Activated gamma-delta T cell (primary cell): ENCODE data around the gene FCHSD2.
A peak's percentile ranks its signal among the peaks of the same experiment; 100 is the strongest.
"Not testable (repeated sequence)": the region's sequence is repeated elsewhere in the genome, so short reads cannot be mapped to it uniquely, and the experiment has no call there.

Source experiments
- DNase-seq: peaks from one replicate; lab custom pipeline; 2025; lab: John Stamatoyannopoulos, UW

Gene FCHSD2

GRCh38 chr11:73151416-73151815 is 9.3 kb upstream of the FCHSD2 start:
- DNase-seq: no peak

- no peak for DNase-seq
These were observed 7.0 kb upstream of the FCHSD2 start for GRCh38 chr11:73149105-73149504.

DNA sequence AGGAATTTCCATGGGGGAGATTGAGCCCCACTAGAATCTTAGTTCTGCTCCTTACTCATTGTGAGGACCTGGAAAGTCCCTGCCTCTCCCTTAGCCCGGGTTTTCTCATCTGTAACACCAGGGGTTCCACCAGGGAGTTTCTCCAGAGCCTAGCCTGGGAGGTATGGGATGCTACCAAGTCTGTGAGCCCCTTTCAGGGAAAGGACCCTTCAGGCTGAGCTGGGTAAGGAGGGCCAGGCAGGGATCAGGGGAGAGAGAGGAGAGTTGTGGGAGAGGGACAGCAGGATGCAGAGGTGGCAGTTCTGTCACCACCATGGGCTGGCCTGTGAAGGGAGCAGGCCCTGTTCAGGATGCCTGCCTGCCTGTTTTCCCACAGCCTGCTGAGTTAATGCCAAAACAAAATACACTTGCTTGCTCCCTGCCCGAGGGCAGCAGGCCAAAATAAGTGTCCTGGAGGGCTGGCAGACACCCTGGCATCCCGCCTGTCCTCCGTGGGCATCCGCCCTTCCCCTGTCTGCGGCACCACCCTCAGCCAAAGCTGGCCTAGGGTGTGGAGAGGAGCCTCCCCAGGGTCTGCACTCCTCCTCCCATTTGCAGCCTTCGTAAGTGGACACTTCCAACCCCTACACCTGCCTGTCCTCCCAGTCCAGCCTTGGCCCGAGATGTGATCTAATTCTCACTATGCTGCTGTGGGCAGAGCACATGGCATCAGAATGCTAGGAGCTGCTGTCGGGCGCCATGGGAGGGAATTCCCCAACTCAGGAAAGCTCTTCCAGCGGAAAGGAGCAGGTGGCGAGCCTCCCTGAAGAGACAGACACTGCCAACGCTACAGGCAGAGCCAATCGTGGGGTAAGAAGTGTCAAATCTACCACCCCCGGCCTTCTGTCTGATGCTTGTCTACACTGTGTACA is 5.9 kb upstream of the FCHSD2 start:
- DNase-seq: no peak

GRCh38 chr11:73145986-73146575 is 4.0 kb upstream of the FCHSD2 start:
- DNase-seq: no peak

GRCh38 chr11:73143126-73143838 is 1.2 kb upstream of the FCHSD2 start:
- no peak for DNase-seq

DNA sequence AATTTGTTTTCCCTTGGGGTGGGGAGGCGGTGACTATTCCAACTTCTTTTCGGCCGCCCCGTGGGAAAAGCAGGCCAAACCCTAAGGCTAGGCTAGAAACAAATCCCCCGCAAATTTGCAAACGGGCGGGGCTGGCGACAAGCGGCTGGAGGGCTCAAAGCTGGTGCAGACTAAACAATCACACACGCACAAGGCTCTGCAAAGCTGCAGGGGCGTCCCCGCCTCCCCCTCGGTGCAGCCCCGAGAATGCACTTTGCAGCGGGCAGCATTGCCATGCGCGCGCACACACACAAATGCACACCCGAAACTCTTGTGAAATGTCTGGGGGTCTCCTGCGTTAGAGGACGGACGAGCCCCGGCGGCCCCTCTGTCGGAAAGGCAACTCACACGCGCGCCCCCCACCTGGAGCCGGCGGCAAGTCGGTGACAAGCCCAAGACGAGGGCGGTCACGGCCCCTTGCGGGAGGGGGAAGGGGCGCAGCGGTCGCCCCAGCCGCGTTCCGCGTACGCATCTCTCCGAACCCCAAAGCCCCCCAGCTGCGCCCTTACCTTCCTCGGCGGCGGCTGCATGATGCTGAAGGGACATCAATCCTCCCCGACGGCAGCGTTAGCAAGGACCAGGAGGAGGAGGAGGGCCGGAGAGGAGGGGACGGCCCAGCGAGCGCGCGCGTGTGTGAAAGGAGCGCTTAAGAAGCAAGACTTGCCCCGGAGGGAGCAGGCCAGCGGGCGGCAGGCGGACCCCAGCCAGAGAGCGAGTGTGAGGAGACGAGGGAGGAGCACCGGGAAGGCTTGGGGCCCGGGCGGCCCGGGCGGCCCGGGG is 600 bp downstream of the FCHSD2 start:
- DNase-seq: peak; percentile 65

DNA sequence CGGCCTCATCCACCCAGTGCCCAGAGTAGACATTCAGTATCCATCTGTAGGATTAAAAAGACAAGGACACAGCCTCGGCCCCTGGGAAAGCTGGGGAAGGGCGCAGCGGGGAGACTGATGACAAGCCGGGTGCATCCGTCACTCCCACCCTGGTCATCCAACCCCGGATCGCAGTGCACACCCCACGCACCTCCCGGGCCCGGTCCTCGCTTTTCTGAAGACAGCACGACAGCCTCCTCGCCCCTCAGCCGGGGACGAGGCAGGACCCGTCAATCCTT is 1.1 kb downstream of the FCHSD2 start:
- no peak for DNase-seq

DNA sequence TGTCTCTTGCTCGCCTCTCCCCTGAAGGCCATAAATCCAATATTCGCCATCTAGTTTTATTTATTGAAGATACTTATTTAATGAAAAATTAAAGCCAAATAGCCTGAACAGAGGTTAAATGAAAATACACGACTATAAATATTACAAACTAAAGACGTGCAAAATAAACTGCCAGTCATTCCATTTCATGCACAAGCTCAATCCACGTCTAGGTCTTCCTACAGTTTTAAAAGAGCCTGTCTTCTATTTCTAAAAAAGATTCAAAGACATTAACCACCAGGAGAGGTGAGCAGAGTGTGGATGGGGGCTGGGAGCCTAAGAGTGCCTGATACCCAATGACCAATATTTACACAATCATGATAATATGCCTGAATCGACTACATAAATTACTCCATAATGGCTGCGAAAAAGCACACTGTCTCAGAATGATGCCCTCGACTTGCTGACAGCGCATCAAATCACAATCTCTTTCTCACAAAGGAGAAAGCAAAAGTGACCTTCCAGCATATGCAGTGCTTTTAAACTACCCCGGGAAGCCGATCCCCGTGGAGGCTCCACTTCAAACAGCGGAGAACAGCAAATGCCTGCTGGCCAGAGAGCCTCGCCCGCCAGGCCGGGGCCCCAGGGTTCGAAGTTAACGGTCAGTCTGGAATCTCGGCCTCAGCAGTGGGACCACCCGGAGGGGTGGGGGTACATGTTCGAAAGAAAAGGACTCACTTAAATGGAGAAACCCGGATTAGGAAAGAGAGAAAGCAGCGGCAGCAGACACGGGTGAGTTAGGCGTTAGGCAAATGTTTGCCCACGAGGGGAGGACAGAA is 1.7 kb downstream of the FCHSD2 start:
- no peak for DNase-seq

GRCh38 chr11:73139476-73140198 is 2.5 kb downstream of the FCHSD2 start:
- no peak for DNase-seq

DNA sequence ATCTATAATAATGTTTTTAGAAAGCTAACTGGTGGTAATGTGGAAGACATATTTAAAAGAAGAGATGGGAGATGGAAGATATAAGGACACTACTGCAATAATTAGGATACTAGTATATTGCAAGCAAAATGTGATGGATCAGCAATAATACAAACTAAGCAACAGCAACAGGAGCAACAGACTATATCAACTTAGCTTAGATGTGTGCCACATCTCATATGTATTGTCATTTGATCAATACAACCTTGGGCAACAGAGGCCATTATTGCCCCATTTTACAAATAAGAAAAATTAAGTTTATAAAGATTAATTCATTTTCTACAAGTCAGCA is 4.2 kb downstream of the FCHSD2 start:
- DNase-seq: no peak

DNA sequence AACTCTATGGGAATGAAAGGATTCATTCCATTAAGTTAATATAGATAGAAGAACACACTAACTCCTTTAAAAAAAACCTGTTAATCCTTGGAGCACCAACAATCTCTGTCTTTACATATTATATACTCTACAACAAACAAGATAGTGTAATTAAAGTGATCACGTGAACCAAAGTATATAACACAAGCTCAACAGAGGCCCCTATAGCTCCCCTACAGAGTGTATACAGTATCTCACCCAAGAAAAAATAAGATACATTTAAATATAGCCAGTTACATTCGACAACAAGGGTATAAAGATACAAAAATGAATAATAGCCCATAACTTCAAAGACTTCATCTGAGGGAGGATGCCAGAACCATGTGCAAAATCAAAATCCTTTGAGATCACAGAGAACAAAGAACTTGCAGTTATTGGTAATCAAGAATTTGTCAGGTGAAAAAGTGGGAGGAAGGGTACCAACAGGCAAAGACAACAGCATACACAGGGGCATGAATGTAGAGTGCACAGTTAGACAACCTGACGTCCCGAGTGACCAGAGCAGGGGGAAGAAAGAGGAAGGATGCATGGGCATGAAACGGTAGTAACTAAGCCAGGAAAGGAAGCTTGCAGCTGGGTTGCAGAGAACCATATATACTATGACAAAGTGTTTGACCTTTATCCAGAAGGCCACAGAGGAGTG is 4.7 kb downstream of the FCHSD2 start:
- no peak for DNase-seq

GRCh38 chr11:73136722-73137121 is 5.4 kb downstream of the FCHSD2 start:
- not testable (repeated sequence) for DNase-seq

DNA sequence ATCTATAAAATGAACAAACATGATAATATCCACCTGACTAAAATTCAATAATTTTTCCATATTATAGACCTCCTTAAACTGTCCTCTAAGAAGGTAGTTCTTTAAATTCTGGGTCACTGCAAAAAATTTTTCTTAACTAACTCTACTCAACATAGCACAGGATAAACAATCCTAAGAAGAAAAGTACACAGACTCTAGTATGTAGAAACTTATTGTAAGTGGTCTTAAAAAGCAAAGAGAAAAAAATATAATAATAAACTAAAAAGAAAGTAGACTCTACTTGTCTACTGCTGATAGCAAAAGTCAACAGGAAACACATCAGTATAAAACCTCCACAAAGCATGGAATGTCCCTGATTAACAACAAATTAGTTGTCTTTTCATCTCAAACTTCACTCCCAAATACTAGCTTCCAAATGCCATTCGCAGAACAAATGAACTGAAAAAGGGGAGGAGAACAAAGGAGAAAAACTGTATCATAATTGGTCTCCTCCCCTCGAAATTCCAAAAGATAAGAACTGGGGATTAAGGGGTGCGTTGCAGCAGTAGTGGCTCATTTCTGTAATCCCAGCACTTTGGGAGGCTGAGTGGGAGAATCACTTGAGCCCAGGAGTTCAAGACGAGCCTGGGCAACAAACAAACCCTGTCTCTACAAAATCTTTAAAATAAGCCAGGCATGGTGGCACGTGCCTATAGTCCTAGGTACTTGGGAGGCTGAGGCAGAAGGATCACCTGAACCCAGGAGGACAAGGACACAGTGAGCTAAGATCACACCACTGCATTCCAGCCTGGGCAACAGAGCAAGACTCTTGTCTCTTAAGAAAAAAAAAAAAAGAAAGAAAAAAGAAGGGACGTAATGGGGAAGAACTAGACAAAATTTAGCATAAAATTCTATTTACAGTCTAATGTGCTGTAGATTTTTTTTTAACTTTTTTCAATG is 6.5 kb downstream of the FCHSD2 start:
- DNase-seq: no peak

- DNase-seq: not testable (repeated sequence)
These were observed 9.8 kb downstream of the FCHSD2 start for GRCh38 chr11:73132349-73132748.

DNA sequence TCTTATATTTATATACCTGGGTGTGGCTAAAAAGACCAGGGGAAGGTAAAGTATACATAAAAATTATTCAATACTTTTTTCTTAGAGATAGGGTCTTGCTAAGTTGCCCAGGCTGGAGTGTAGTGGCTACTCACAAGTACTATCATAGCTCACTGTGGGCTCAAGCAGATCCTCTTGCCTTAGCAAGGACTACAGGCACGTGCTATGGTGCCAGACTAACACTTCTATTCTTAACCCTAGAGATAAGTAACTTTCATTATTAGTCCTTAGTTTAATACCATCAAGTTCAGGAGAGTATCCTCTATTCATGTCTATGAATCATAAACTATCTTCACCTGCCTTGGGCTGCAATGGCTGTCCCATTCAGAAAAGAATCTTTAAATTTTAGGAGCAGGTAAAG is 11.9 kb downstream of the FCHSD2 start:
- DNase-seq: no peak

DNA sequence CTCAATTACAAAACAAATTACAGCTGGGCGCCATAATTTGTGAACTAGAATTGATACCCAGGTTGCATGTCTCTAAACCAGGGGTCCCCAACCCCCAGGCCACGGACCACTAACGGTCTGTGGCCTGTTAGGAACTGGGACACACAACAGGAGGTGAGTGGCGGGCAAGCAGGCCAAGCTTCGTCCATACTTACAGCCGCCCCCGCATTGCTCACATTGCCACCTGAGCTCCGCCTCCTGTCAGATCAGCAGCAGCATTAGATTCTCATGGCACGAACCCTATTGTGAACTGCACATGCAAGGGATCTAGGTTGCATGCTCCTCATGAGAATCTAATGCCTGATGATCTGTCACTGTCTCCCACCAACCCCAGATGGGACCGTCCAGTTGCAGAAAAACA is 12.9 kb downstream of the FCHSD2 start:
- no peak for DNase-seq

GRCh38 chr11:73126804-73127480 is 15.2 kb downstream of the FCHSD2 start:
- no peak for DNase-seq

DNA sequence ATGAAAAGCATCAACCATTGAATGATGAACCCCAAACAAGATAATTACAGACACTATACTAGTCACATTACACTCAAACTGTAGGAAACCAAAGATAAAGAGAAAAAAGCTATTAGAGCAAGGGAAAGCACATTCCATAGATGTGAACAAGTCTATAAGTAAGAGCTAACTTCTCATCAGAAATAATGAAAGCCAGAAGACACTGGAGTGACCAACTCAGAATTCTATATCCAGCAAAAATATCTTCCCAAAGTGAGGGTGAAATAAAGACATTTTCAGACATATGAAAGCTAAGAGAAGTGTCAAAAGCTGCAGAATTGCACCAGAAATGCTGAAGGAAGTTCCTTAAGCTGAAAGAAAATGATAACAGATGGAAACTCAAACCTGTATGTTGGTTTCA is 17.3 kb downstream of the FCHSD2 start:
- no peak for DNase-seq
